HG02981 (cell line): Measurements from ENCODE around the gene DNAH10.

Source experiments
- ATAC-seq: cut with Tn5 transposase; IDR thresholded peaks from one replicate; pipeline ENCODE4 v1.9.1; 2021; ENCODE audit warnings: mild to moderate bottlenecking, moderate library complexity; ENCODE audit not compliant: unreplicated experiment

The DNAH10 gene

GRCh38 chr12:123836292-123836691 lies 74.2 kb downstream of the DNAH10 start:
- ATAC-seq: no peak

- no peak for ATAC-seq
Observed at GRCh38 chr12:123839826-123840225, 77.7 kb downstream of the DNAH10 start.

- ATAC-seq: no peak
Observed at GRCh38 chr12:123840765-123841425, 78.8 kb downstream of the DNAH10 start.

GRCh38 chr12:123843912-123844748 lies 82.0 kb downstream of the DNAH10 start:
- ATAC-seq: no peak

GRCh38 chr12:123845881-123846280 lies 83.8 kb downstream of the DNAH10 start:
- no peak for ATAC-seq

- no peak for ATAC-seq
Observed at GRCh38 chr12:123846340-123846739, 84.2 kb downstream of the DNAH10 start.

GRCh38 chr12:123847019-123847418 lies 84.9 kb downstream of the DNAH10 start:
- ATAC-seq: no peak

- no peak for ATAC-seq
Observed at GRCh38 chr12:123847876-123848275, 85.8 kb downstream of the DNAH10 start.

- no peak for ATAC-seq
Observed at GRCh38 chr12:123849517-123849916, 87.4 kb downstream of the DNAH10 start.

- no peak for ATAC-seq
Observed at GRCh38 chr12:123850246-123851134, 88.4 kb downstream of the DNAH10 start.

- ATAC-seq: no peak
Observed at GRCh38 chr12:123853396-123854070, 91.4 kb downstream of the DNAH10 start.

GRCh38 chr12:123854232-123854631 lies 92.1 kb downstream of the DNAH10 start:
- ATAC-seq: no peak

- no peak for ATAC-seq
Observed at GRCh38 chr12:123854918-123855317, 92.8 kb downstream of the DNAH10 start.

- no peak for ATAC-seq
Observed at GRCh38 chr12:123856681-123857080, 94.6 kb downstream of the DNAH10 start.

GRCh38 chr12:123858176-123858575 lies 96.1 kb downstream of the DNAH10 start:
- no peak for ATAC-seq

- ATAC-seq: no peak
Observed at GRCh38 chr12:123859035-123859434, 96.9 kb downstream of the DNAH10 start.

GRCh38 chr12:123860377-123860776 lies 98.3 kb downstream of the DNAH10 start:
- no peak for ATAC-seq

- no peak for ATAC-seq
Observed at GRCh38 chr12:123861392-123861791, 99.3 kb downstream of the DNAH10 start.

- no peak for ATAC-seq
Observed at GRCh38 chr12:123867141-123867540, 105.0 kb downstream of the DNAH10 start.

- no peak for ATAC-seq
Observed at GRCh38 chr12:123868791-123869190, 106.7 kb downstream of the DNAH10 start.

- no peak for ATAC-seq
Observed at GRCh38 chr12:123873793-123874192, 111.7 kb downstream of the DNAH10 start.
